Renal cortical epithelial cell (primary cell): ENCODE measurements around the gene PNPLA8. TPM values are rescaled to one million over a fixed set of nuclear protein-coding genes. Genes with fewer than 3 reads are reported as not detected.
"Not testable (repeated sequence)": the region's sequence is repeated elsewhere in the genome, so short reads cannot be mapped to it uniquely, and the experiment has no call there.

Experiments used
- DNase-seq: peaks from one replicate; pipeline ENCODE4 v3.0.0-alpha.2; 2011; ENCODE audit warnings: low read depth
- total RNA-seq: library from RNA; depleted of rRNA; stranded (reverse); fragments of >200 nt; gene quantifications from 2 replicates; pipeline ENCODE4 v1.2.3, GENCODE V29; 2014

The PNPLA8 gene
- total RNA-seq = 58.5 and 60.2 TPM in 2 replicates

DNA sequence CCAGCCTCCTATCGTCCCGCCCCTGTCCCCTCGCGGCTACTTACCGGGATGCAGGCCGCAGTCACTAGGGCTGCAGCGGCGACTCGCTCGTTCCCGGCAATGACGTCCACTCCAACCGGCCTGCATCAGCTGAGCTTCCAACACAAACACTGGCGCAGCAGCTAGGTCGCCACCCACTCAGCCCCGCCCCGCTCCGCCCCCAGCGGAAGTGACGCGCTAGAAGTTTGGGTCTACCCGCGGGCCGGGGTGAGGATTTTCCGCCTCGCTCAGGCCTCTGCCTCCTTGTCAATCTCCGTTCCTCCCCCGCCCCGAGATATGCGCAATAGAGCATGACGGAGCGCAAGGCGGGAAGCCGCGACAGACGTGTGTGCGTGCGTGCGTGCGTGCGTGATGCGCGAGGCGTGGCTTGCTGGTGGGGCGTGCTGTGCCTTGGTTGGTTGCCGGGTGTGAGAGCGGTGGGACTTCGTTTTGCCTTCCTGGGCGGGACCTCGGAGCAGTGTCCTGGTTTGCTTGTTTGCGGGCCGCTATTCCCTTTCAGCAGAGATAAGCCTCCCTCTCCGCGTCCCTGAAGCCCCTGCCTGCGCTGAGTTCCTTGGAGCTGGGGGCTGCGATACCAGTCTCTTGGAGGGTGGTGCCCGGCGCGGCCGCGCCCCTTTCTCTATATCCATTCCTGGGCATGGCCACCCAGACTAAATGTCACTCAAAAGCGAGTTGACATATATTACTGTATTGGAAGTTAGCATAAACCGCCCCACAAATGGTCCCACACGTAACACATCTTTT is at the start of gene PNPLA8:
TSS of gene PNPLA8 (minus strand) at position 151 of the 783 bp plus-strand sequence. CDS start 10,644 bp downstream, outside the sequence.
- peak; percentile 95 for DNase-seq

GRCh38 chr7:108575156-108575555 is 49.2 kb upstream of the PNPLA8 start:
- DNase-seq = no peak

GRCh38 chr7:108572480-108572879 is 46.5 kb upstream of the PNPLA8 start:
- no peak for DNase-seq

GRCh38 chr7:108570146-108570755 is 44.3 kb upstream of the PNPLA8 start:
- DNase-seq = peak; percentile 88

- peak; percentile 98 for DNase-seq
Measured at GRCh38 chr7:108569381-108570145, 43.6 kb upstream of the PNPLA8 start, which contains the start of the genes DNAJB9 and THAP5. DNAJB9 (plus strand) TSS chr7:108569874; CDS start chr7:108571727, 1,853 bp downstream. THAP5 (minus strand) TSS chr7:108569706; CDS start chr7:108569569, 137 bp downstream.

GRCh38 chr7:108568801-108569380 is 43.0 kb upstream of the PNPLA8 start:
- no peak for DNase-seq

GRCh38 chr7:108565987-108566386 is 40.1 kb upstream of the PNPLA8 start:
- DNase-seq = no peak

- peak; percentile 8 for DNase-seq
Measured at GRCh38 chr7:108561047-108561619, 35.2 kb upstream of the PNPLA8 start.

DNA sequence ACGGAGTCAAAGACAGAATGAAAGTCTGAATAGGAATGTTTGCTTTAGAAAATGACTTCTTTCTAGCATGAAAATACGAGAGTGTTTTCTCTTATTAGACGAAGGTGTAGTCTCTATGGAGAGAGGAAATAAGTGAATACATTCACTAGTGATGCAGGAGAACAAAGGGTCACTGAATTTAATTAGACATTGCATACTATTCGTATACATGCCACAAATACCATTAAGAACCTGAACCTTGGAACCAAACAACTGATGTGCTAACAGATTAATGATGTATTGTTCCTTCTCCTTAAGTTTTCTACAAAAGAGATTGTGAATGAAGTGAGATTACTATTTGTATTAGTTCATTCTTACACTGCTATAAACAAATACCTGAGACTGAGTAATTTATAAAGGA is 33.3 kb upstream of the PNPLA8 start:
- no peak for DNase-seq

DNA sequence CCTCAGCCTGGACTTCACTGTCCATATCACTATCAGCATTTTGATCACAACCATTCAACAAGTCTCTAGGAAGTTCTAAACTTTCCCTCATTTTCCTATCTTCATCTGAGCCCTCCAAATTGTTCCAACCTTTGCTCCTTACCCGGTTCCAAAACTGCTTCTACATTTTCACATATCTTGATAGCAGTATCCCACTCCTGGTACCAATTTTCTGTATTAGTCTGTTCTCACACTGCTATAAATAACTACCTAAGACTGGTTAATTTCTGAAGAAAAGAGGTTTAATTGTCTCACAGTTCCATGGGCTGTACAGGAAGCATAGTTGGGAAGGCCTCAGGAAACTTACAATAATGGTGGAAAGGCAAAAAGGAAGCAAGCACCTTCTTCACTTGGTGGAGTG is 31.7 kb upstream of the PNPLA8 start:
- DNase-seq = no peak

DNA sequence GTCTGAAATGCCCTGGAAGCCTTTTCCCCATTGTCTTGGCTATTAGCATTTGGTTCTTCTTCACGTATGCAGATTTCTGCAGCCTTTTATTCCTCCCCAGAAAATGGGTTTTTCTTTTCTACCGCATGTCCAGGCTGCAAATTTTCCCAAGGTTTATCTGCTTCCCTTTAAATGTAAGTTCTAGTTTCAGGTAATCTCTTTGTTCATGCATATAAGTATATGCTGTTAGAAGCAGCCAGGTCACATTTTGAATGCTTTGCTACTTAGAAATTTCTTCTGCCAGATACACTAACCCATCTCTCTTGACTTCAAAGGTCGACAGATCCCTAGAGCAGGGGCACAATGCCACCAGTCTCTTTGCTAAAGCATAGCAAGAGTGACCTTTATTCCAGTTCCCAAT is 31.3 kb upstream of the PNPLA8 start:
- no peak for DNase-seq

DNA sequence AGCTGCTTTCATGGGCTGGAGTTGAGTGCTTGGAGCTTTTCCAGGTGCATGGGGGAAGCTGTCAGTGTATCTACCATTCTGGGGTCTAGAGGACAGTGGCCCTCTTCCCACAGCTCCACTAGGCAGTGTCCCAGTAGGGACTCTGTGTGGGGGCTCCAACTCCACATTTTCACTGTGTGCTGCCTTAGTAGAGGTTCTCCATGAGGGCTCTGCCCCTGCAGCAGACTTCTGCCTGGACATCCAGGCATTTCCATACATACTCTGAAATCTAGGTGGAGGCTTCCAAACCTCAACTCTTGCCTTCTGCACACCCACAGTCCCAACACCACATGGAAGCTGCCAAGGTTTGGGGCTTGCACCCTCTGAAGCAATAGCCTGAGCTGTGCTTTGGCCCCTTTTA is 30.7 kb upstream of the PNPLA8 start:
- not testable (repeated sequence) for DNase-seq

DNA sequence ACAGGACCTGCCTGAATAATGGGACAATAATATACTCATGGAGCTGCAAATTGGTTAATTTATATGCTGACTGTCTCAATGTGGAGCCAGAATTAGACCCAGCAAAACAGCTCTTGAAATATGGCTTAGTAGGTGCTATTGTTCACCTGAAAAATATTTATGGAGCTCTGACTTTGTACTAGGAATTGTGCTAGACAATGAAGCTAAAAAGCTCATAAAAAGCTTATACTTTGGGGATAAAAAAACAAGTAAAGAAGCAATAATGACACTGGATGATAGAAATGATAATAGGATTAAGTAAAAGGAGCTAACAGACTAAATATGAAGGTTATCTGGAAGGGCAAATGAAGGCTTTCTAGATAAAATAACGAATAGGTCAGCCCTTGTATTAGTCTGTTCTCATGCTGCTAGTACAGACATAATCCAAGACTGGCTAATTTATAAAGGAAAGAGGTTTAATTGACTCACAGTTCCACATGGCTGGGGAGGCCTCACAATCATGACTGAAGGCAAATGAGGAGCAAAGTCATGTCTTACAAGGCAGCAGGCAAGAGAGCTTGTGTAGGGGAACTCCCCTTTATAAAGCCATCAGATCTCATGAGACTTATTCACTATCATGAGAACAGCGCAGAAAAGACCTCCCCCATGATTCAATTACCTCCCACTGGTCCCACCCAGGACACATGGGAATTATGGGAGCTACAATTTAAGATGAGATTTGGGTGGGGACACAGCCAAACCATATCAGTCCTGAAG is 22.4 kb upstream of the PNPLA8 start:
- DNase-seq = peak; percentile 44

DNA sequence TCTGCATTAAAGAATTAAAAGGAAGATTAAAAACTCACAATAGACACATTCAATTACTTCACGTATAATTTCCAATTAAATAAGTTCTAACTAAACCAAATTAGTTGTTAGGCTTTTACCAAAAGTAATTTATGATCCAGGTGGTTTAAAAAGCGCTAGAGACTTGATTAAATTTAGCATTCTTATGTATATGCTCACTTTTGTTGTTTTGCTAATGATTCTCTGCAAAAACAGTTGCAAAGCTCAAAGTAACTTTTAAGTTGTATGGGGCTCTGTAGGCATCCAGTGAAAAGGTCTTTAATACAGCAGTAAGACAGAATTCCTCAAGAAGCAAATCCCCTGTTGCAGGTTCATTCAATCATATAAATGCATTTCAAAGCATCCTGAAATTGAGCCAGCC is 15.5 kb upstream of the PNPLA8 start:
- DNase-seq = no peak

DNA sequence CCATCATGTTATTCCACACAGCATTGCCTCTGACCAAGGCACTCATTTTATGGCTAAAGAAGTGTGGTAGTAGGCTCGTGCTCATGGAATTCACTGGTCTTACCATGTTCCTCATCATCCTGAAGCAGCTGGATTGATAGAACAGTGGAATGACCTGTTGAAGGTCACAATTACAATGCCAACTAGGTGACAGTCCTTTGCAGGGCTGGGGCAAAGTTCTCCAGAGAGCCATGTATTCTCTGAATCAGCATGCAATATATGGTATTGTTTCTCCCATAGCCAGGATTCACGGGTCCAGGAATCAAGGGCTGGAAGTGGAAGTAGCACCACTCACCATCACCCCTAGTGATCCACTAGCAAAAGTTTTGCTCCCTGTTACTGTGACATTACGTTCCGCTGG is 12.8 kb upstream of the PNPLA8 start:
- not testable (repeated sequence) for DNase-seq

DNA sequence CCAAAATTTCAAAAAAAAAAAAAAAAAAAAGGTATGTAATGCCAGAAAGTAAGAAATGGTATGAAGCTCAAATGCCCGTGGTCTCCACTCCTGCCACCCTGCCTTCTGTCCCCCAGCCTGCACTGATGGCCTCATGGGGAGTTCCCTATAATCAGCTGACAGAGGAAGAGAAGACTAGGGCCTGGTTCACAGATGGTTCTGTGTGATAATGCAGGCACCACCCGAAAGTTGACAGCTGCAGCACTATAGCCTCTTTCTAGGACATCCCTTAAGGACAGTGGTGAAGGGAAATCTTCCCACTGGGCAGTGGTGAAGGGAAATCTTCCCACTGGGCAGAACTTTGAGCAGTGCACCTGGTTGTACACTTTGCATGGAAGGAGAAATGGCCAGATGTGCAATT is 12.3 kb upstream of the PNPLA8 start:
- DNase-seq = not testable (repeated sequence)

DNA sequence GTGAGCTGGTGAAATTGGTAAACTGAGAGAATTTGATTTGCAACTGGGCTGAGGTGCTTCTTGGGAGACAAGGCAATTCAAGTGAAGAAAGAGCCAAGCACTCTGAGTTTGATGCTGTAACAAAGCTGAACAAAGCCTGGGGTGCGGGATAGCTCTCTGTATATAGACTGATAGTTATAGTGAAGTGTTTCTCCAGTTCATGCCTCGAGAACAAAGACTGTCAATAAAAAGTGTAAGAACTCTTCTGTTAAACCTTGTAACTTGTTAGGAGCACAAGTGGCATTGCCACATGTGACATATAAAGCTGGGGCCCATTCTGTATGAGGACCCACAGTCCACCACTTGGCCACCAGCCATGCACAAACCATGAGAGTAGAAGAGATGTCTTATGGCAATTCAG is 11.3 kb upstream of the PNPLA8 start:
- DNase-seq = no peak

DNA sequence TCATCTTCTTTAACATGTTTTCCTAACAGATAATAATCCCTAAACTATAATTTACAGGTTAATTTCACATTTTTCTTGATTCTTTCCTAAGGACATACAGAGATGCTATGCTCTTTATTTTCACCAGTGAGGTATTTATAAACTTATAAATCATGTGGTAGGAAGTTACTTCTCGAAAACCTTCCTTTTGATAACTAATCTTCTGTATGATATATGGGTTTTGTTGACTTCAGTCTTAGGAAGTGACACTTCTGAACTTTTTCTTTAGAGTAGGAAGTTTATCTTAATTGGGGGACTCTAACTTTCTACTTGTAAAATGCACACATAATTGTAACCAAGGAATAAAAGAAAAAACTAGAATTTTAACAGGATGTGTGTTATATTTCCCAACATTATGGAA is 9.8 kb upstream of the PNPLA8 start:
- DNase-seq = no peak

DNA sequence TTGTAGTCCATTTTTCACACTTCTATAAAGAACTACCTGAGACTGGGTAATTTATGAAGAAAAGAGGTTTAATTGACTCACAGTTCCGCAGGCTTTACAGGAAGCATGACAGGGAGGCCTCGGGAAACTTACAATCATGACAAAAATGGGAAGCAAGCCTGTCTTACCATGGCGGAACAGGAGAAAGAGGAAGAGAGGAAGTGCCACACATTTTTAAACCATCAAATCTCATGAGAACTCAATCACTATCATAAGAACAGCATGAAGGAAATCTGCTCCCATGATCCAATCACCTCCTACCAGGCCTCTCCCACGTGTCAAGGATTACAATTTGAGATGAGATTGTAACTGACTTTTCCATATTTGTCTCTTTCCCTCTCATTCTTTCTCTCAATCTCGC is 9.3 kb upstream of the PNPLA8 start:
- DNase-seq = no peak

GRCh38 chr7:108533712-108534111 is 7.8 kb upstream of the PNPLA8 start:
- no peak for DNase-seq

GRCh38 chr7:108529341-108529740 is 3.4 kb upstream of the PNPLA8 start:
- peak; percentile 15 for DNase-seq
